SW 1271 (cell line): ENCODE measurements around the gene CLPTM1L.
"Not testable (repeated sequence)": the region's sequence is repeated elsewhere in the genome, so short reads cannot be mapped to it uniquely, and the experiment has no call there.

ENCODE experiments used
- DNase-seq, 2 experiments: peaks; one replicate each; lab custom pipeline; 2025; lab: John Stamatoyannopoulos, UW

The CLPTM1L gene

DNA sequence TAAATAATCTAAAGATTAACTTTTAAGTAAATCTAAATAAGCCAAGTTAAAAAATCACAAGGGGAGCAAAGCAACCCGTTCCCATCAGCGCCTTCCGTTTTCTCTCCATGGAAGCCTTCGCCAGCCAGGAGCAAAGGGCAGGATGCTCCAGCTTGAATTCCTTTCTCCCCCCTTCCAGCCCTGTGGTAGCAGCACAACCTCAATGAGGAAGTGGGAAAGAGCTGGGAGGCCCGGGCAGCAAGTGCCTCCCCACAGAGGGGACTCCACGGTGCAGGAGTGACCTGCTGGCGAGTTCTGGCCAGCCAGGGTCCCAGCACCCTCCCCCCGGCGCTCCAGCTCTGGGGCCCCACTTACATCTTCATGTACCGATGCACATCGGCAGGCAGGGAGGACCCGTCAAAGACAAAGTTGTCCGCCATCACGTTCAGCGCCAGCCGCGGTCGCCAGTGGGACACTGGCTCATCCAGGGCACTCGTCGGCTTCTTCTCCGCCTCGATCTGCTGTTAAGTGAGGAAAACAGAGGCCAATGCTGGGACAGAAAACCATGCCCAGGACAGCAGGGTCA, 6.3 kb downstream of the CLPTM1L start:
- DNase-seq, result no peak

DNA sequence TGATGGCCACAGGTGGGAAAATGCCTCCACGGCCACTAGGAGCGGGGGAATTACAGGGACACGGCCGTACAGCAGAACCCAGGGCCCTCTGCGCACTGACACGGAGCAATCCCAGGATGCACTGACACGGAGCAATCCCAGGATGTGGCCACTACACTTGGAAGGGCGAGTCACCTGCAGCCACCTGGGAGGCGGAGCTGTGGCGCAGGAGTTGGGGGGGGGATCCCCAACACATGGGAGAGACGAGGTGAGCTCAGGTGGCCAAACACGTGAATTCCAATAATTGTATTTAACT, 6.8 kb downstream of the CLPTM1L start:
- no peak for DNase-seq

DNA sequence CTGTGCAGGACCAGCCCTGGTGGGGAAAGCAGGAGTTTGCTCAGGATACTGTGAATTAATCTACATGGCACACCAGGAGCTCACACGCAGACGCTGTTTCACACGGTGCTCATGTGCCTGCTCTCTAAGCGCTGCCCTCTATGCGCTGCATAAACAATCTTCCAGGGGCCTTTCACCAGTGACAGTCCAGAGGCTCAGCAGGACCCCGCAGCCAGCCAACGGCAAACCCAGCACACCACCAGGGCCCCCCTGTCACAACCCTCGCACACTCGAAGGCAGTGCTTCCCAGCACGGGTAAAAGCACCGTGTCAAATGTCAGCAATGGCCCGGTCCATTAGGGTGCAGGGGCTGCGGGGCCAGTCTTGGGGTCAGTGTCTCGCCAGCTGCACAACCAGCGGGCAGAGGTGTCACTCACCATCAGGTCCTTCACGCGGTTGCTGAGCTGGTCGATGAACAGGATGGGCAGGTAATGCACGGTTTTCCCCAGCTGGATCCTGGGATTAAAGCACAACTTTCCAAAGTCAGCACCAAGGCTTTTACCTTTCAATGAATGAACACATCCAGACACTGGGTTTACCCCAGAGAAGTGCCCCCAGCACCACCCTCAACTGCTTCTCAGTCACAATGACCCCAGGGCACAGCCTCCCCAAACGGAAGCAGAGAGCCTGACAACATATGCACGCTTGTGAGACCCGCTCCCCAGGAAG, 7.3 kb downstream of the CLPTM1L start:
- DNase-seq, result no peak

DNA sequence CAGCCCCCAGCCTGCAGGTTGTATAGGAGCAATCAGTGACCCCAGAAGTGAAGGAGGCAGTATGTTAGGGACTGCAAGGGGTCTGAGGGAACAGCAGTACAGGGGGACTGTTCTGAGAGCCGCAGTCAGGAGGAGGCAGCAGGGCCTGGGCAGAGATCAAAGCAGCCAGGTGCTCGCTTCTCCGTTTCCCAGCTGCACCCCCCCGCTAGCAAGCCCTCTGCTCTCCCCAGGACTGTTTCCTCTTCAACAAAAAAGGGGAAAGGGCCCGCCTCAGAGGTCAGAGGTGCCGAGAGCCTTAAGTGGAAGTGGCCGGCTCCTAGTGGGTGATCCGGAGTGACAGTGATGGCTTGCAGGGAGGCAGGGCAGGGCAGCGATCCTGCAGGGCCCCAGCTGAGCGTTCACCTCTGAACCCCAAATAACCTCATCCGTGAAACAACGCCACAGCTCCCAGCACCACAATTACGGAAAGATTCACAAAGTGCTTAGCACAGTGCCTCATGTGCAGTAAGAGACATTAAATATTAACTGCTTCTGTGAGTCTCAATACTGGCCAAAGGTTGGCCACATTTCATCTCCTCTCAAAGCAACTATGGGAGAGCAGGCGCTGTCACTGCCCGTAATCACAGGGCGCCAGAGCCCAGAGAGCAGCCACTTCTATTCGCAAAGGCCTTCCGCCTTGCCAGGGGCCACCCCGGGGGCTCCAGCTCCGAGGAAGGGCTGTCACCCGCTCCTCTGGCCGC, 8.0 kb downstream of the CLPTM1L start:
- no peak for DNase-seq

DNA sequence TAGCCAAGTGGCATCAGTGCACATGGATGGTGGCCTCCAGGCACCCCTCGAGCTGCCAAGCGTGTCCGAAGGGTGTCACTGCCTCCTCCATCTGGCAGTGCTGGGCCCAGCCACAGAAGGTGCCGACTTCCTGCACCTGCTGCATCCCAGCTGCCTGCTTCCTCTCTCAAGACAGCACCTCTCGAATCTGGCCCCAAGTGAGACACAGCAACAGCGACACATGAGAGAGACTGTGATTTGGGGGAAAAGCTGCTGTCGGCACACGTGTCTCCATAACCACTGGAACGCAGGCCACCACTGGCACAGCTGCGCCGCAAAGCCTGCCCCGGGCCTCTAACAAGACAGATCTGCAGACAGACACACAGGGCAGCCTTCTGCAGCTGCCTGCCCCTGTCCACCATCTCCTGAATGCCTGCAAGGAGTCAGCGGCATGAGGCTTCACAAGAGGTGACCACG, 8.8 kb downstream of the CLPTM1L start:
- DNase-seq, result no peak

DNA sequence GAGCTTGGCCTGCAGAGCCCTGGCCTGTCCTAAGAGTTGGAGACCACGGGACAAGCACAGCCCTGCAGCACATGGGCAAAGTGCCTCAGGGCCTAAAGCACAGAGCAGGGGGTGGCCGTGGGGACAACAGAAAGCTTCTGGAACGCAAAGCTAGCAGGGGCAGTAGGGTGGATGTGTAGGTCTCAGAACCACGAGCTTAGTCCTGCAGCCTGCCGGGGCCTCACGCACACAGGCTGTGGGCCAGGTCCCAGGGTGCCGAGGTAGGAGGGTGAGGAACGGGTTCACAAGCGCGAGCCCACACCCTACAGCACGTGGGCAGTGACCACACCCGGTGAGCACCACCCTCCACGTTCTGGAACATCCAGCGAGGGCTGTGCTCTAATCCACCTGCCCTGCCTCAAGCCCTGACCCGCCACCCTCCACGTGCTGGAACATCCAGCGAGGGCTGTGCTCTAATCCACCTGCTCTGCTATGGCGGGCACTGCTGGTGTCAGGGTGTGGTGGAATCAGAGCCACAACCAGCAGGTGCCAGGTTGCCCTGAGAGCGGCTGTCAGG, 9.3 kb downstream of the CLPTM1L start:
- DNase-seq, result no peak

DNA sequence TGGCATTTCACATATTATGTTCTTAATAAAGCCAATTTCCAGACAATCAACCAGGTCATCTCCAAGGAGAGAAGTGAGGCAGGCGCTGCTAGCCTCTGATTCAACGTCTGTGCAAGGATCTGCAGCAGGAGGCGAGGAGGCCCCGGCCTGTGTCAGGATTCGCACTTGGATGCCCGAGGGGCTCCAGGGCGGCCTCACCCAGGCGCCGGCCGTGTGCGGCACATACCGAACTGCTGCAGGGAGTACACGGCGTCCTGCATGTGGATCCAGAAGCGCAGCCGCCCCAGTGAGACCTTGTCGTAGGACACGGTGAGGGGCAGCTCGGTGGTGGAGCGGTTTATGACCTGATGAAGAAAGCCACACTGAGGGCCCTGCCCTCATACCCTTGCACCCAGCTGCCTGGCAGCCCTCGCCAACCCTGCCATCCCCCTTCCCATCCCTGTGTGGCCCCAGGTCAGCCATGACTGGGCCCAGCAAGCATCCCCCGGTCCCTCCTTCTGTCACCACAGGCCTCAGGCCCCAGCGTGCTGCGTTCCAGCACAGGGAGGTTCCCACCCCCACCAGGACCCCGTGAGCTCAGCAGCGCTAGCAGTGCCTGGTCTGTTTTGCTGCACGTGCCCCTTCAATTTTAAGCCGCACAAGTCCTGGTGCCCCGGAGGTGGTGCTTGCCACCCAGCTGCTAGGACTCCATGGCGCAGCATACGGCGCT, 9.9 kb downstream of the CLPTM1L start:
- no peak for DNase-seq

DNA sequence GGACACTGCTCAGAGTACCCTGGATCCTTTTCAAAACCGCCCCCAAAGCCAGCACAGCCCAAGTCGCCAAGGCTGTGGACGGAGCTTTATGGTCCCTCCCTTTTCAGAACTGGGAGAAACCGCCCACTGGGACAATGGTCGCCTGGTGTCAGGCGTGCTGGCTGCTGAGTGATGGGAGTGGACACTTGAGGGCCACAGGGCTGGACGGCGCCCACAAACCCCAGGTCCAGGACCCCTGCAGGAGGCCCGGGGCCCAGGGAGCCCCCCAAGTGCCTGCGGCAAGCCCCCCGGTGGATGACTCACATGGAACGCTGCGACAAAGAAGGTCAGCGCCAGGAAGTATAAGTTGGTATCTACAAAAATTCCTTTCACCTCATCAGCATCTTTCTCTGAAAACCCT, 10.9 kb downstream of the CLPTM1L start:
- DNase-seq, result no peak

DNA sequence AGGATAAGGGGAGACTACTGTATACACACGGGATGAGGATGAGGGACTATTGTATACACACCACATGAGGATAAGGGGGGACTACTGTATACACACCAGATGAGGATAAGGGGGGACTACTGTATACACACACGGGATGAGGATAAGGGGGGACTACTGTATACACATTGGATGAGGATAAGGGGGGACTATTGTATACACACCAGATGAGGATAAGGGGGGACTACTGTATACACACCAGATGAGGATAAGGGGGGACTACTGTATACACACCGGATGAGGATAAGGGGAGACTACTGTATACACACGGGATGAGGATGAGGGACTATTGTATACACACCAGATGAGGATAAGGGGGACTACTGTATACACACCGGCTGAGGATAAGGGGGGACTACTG, 11.6 kb downstream of the CLPTM1L start:
- not testable (repeated sequence) for DNase-seq

DNA sequence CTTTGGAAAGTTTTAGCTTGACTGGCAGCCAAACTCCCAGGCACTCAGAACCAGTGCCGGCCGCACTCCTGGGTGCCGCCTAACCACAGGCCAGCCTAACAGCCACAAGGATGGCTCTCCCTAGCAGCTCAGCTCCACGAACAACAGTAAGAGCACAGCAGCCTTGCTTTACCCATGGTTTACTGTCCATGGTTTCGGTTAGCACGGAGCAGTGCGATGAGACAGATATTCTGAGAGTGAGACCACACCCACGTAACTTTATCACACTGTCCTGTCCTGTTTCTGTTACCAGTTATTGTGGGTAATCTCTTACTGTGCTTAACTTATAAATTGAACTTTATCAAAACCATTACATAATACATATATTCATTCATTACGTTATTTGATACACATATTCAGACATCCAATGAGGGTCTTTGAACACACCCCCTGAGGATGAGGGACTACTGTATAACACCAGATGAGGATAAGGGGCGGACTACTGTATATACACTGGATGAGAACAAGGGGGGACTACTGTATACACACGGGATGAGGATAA, 12.4 kb downstream of the CLPTM1L start:
- no peak for DNase-seq

DNA sequence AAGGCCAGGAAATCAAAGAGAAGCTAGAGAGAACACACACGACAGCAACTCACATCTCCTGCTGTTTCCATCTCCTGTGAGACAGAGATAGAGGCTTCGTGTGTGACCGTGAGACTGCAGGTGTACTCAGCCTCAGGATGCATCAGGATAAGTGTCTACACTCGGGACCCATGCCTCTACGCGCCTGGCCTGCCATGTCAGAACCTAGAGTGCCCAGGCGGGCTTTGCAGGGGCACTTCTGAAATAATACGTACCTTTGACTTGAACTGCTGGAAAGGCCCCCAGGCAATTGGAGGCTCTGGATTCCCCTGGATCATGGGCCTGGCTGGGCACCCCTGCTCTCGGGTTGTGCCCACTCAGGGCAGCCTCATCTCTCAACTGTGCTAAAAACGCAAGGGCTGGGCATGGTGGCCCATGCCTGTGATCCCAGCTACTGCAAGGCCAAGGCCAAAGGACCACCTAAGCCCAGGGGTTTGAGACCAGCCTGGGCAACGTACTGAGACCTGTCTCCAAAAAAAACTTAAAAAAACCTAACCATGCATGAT, 13.0 kb downstream of the CLPTM1L start:
- DNase-seq, result no peak

DNA sequence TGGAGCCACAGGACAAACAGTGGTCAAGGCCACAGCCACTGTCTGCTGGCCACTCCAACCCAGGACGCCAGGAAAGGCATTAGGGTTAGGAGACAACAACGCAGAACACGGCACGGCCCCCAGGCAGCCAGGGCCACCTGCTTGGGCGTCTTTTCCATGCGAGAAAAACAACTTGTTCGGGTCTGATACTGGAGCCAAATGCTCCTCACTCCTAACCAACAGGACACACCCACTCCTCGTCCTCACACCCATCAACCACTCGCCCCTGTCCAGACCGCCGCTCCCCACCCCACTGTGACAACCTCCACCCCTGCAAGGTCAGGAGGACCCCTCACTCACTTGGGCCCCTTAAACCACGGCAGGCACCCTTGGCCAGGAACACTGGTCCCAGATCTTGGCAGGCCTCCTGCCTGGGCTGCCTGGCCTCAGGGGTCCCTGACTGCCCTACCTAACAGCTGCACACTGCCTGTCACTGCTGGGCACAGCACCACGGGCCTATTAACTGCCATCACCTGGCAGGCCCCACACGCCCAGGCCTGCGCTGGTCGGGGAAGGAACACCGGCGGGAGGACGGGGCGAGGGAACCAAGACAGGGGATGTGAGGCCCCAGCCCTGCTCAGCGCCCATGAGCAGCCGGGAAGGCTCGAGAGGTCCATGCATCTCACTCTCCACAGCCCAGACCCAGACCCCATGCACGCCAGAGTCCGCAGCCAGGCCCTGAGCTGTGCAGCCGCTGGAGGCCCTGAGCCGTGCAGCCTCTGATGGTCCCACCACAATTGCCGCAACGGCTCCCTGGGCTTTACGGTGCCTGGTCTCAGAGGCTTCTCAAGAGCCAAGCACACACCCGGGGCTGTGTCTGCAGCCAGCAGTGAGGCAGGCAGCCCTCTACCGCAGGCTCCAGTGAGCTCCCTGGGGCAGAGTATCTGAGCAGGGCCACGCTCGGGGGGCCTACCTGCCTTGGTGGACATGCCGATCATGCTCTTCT, 13.8 kb downstream of the CLPTM1L start:
- DNase-seq, result no peak

DNA sequence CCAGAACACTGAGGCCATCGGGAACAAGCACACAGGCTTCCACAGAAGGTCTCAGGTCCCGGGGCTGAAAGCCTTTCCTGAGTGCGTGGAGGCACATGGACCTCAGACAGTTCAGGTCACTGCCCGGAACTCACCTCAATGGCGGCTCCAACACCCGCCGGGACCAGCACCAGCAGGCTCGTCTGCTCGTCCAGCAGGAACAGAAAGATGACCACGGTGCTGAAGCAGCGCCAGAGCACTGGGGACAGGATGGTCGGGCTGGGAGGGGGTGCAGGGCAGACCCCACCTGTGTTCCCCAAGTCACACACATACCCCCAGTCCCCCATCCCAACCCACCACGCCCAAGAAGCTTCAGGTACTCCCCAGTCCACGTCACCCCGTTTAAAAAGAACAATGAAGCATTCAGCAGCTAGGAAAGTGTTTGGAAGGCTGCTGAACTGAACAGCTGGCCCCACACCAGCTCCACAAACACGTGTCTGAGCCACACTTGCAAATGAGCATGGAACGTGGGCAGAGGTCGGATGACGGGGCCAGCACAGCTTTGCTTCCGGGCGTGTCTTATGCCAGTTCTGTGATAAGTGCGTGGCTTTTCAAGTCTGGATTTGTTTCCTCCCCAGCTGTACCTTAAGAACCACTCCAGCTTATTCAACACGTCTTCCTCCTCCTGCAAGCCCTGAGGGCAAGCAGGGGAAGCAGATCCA, 14.6 kb downstream of the CLPTM1L start:
- DNase-seq, result no peak

DNA sequence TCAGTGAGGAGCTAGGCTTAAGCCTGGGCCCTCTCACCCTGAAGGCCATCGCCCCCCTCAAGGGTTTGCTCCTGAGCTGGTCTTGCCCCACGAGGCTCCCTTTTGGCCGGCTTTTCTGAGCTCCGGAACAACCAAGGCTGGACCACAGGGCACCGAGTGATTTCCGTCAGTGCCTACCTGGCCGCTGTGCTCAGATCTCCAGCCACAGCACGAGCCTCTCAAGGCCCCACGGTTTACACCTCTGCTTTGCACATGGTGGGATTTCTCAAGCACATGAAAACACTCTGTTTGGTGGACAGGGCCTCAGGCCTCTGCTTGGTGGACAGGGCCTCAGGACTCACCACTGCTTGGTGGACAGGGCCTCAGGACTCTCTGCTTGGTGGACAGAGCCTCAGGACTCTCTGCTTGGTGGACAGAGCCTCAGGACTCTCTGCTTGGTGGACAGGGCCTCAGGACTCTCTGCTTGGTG, 15.8 kb downstream of the CLPTM1L start:
- DNase-seq, result no peak

DNA sequence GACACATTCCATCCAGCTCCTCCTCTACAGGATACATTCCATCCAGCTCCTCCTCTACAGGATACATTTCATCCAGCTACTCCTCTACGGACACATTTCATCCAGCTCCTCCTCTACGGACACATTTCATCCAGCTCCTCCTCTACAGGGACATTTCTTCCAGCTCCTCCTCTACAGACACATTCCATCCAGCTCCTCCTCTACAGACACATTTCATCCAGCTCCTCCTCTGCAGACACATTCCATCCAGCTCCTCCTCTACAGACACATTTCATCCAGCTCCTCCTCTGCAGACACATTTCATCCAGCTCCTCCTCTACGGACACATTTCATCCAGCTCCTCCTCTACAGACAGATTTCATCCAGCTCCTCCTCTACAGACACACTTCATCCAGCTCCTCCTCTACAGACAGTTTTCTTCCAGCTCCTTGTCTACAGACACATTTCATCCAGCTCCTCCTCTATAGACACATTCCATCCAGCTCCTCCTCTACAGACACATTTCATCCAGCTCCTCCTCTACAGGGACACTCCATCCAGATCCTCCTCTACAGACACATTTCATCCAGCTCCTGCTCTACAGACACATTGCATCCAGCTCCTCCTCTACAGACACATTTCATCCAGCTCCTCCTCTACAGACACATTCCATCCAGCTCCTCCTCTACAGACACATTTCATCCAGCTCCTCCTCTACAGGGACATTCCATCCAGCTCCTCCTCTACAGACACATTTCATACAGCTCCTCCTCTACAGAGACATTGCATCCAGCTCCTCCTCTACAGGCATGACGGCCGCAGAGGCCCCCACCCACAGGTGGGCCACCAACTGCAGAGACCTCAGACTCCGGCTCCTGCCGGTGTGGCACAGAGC, 16.4 kb downstream of the CLPTM1L start:
- DNase-seq, result not testable (repeated sequence)

DNA sequence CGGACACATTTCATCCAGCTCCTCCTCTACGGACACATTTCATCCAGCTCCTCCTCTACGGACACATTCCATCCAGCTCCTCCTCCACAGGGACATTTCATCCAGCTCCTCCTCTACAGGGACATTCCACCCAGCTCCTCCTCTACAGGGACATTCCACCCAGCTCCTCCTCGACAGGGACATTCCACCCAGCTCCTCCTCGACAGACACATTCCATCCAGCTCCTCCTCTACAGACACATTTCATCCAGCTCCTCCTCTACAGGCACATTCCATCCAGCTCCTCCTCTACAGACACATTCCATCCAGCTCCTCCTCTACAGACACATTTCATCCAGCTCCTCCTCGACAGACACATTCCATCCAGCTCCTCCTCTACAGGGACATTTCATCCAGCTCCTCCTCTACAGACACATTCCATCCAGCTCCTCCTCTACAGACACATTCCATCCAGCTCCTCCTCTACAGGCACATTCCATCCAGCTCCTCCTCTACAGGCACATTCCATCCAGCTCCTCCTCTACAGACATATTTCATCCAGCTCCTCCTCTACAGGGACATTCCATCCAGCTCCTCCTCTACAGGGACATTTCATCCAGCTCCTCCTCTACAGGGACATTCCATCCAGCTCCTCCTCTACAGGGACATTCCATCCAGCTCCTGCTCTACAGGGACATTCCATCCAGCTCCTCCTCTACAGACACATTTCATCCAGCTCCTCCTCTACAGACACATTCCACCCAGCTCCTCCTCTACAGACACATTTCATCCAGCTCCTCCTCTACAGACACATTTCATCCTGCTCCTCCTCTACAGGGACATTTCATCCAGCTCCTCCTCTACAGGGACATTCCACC, 17.8 kb downstream of the CLPTM1L start:
- DNase-seq, result not testable (repeated sequence)

DNA sequence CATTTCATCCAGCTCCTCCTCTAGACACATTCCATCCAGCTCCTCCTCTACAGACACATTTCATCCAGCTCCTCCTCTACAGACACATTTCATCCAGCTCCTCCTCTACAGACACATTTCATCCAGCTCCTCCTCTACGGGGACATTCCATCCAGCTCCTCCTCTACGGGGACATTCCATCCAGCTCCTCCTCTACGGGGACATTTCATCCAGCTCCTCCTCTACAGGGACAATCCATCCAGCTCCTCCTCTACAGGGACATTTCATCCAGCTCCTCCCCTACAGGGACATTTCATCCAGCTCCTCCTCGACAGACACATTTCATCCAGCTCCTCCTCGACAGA, 18.4 kb downstream of the CLPTM1L start:
- not testable (repeated sequence) for DNase-seq
